Neural cell (in vitro differentiated cells): Measurements from ENCODE around the gene EP400. TPM values are rescaled to one million over a fixed set of nuclear protein-coding genes. Genes with fewer than 3 reads are reported as not detected.

ENCODE experiments used
- H2AFZ ChIP-seq: fragments of 200-600, 300-800 bp; sonication (generic), shearing (Covaris generic); 2 replicates; pipeline ENCODE4 v1.6.0; 2014; ENCODE audit warnings: low read depth, mild to moderate bottlenecking, antibody characterized with exemption, low read length, moderate library complexity
- H3F3A ChIP-seq: fragments of 200-600 bp; shearing (Covaris generic); 2 replicates; pipeline ENCODE4 v1.6.1; 2016; ENCODE audit warnings: mild to moderate bottlenecking, moderate library complexity, mixed read lengths, antibody characterized with exemption, low read length; ENCODE audit not compliant: insufficient read depth, poor library complexity, severe bottlenecking
- H3K27ac ChIP-seq: fragments of 200-600, 300-800 bp; sonication (generic), shearing (Covaris generic); 2 replicates; pipeline ENCODE4 v1.5.1; 2014; ENCODE audit warnings: mild to moderate bottlenecking, low read length, moderate library complexity
- H3K27me3 ChIP-seq: fragments of 300-800, 200-600 bp; sonication (generic), shearing (Covaris generic); 2 replicates; pipeline ENCODE4 v1.6.0; 2014; ENCODE audit warnings: mild to moderate bottlenecking, low read depth, low read length, moderate library complexity; ENCODE audit not compliant: insufficient read depth
- H3K36me3 ChIP-seq: fragments of 300-800, 200-600 bp; sonication (generic), shearing (Covaris generic); 2 replicates; pipeline ENCODE4 v1.5.1; 2014; ENCODE audit warnings: mild to moderate bottlenecking, antibody characterized with exemption, low read length, moderate library complexity; ENCODE audit not compliant: insufficient read depth
- H3K4me2 ChIP-seq: fragments of 300-800, 200-600 bp; sonication (generic), shearing (Covaris generic); 2 replicates; pipeline ENCODE4 v1.6.0; 2014; ENCODE audit warnings: mild to moderate bottlenecking, low read length
- H3K4me3 ChIP-seq: fragments of 300-800, 200-600 bp; sonication (generic), shearing (Covaris generic); 2 replicates; pipeline ENCODE4 v1.5.1; 2014; ENCODE audit warnings: mild to moderate bottlenecking, low read length, moderate library complexity
- H3K79me2 ChIP-seq: fragments of 200-600 bp; shearing (Covaris generic); replicated peaks from 2 replicates; pipeline ENCODE4 v1.6.0; 2014; ENCODE audit warnings: mild to moderate bottlenecking, low read length, moderate library complexity; ENCODE audit not compliant: insufficient read depth
- H3K9ac ChIP-seq: fragments of 300-800, 200-600 bp; sonication (generic), shearing (Covaris generic); 2 replicates; pipeline ENCODE4 v1.6.1; 2016; ENCODE audit warnings: mild to moderate bottlenecking, low read length, mixed read lengths
- H3K9me2 ChIP-seq: fragments of 200-600 bp; shearing (Covaris generic); 2 replicates; pipeline ENCODE4 v1.6.1; 2016; ENCODE audit warnings: mild to moderate bottlenecking, low read length, mixed read lengths; ENCODE audit not compliant: insufficient read depth
- H3K9me3 ChIP-seq: fragments of 200-600, 300-800 bp; sonication (generic), shearing (Covaris generic); 2 replicates; pipeline ENCODE4 v1.6.1; 2016; ENCODE audit warnings: mild to moderate bottlenecking, mixed run types, low read length, moderate library complexity, mixed read lengths
- H4K20me1 ChIP-seq: fragments of 200-600 bp; shearing (Covaris generic); 2 replicates; pipeline ENCODE4 v1.6.1; 2016; ENCODE audit warnings: mild to moderate bottlenecking, mixed run types; ENCODE audit not compliant: insufficient read depth
- EP300 ChIP-seq: fragments of 450-650 bp; conservative IDR thresholded peaks from 2 replicates; pipeline ENCODE4 v1.6.1; 2014; ENCODE audit warnings: antibody characterized with exemption, mild to moderate bottlenecking, moderate library complexity; ENCODE audit not compliant: poor library complexity, severe bottlenecking
- EZH2 ChIP-seq: fragments of 200-600, 300-800 bp; shearing (Covaris generic), sonication (generic); IDR thresholded peaks from 2 replicates; pipeline ENCODE4 v1.6.1; 2014; ENCODE audit warnings: antibody characterized with exemption, low read length, borderline replicate concordance, mild to moderate bottlenecking; ENCODE audit not compliant: insufficient read depth, poor library complexity, severe bottlenecking
- MXI1 ChIP-seq: fragments of 450-650 bp; conservative IDR thresholded peaks from 2 replicates; pipeline ENCODE4 v1.6.1; 2014; ENCODE audit warnings: antibody characterized with exemption, mild to moderate bottlenecking; ENCODE audit not compliant: poor library complexity, severe bottlenecking
- POLR2AphosphoS5 ChIP-seq: IDR thresholded peaks from 2 replicates; pipeline ENCODE4 v1.6.1; 2012
- RAD21 ChIP-seq: fragments of 450-650 bp; conservative IDR thresholded peaks from 2 replicates; pipeline ENCODE4 v1.6.1; 2014; ENCODE audit warnings: antibody characterized with exemption, mild to moderate bottlenecking, moderate library complexity
- SMC3 ChIP-seq: fragments of 450-650 bp; conservative IDR thresholded peaks from 2 replicates; pipeline ENCODE4 v1.6.1; 2014; ENCODE audit warnings: antibody characterized with exemption, mild to moderate bottlenecking, moderate library complexity; ENCODE audit not compliant: poor library complexity
- TAF1 ChIP-seq: IDR thresholded peaks from 2 replicates; pipeline ENCODE4 v1.6.1; 2012; ENCODE audit warnings: low read depth
- polyA plus RNA-seq: library from polyadenylated mRNA; depleted of rRNA; stranded (reverse); fragments of >200 nt; gene quantifications from 2 replicates; pipeline ENCODE4 v1.2.3, GENCODE V29; 2014
- TF ChIP-seq, protein P1 (sequence below): IDR thresholded peaks from 2 replicates; pipeline ENCODE4 v1.6.1; 2012; ENCODE audit warnings: borderline replicate concordance
- TF ChIP-seq, protein P2 (sequence below): fragments of 450-650 bp; IDR thresholded peaks from 2 replicates; pipeline ENCODE4 v1.5.1; 2014; ENCODE audit warnings: antibody characterized with exemption, mild to moderate bottlenecking, moderate library complexity; ENCODE audit not compliant: poor library complexity, severe bottlenecking

EP400 gene
- polyA plus RNA-seq, 1 donor from 2014 or later, result 19.4 TPM

DNA sequence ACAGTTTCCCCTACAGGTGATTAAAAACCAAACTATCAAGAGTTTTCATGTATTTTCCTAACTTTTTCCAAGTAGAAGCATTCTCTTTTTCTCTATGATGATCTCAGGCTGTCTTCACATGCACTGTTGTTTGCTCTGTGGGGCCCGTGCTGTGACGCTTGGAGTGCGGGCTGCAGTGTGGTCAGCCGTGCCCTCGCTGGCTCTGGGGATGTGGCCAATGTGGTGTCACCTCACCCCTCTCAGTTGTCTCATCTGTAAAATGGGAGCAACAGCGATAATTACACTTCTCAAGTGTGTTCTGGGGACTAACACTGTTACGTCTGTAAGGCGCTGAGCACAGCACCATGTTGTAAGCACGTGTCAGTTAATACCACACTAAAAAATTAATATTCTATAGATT lies 165.8 kb downstream of the EP400 start:
- no peaks in the 10 kb centered on the region for H4K20me1 ChIP-seq
- H2AFZ ChIP-seq, result no peak overlapping the region
- H3K9me2 ChIP-seq, result no peaks in the 10 kb centered on the region
- H3K27ac ChIP-seq, result no peak overlapping the region
- H3K4me2 ChIP-seq, result no peak overlapping the region
- H3K27me3 ChIP-seq, result no peaks in the 10 kb centered on the region
- no peaks in the 10 kb centered on the region for H3K79me2 ChIP-seq
- no peaks in the 10 kb centered on the region for H3K36me3 ChIP-seq
- no peak overlapping the region for H3K9ac ChIP-seq
- H3K9me3 ChIP-seq, result no peaks in the 10 kb centered on the region
- no peaks in the 10 kb centered on the region for H3F3A ChIP-seq
- TF ChIP-seq POLR2AphosphoS5, result no peak
- no peak for TF ChIP-seq TAF1
- TF ChIP-seq, protein P1, sequence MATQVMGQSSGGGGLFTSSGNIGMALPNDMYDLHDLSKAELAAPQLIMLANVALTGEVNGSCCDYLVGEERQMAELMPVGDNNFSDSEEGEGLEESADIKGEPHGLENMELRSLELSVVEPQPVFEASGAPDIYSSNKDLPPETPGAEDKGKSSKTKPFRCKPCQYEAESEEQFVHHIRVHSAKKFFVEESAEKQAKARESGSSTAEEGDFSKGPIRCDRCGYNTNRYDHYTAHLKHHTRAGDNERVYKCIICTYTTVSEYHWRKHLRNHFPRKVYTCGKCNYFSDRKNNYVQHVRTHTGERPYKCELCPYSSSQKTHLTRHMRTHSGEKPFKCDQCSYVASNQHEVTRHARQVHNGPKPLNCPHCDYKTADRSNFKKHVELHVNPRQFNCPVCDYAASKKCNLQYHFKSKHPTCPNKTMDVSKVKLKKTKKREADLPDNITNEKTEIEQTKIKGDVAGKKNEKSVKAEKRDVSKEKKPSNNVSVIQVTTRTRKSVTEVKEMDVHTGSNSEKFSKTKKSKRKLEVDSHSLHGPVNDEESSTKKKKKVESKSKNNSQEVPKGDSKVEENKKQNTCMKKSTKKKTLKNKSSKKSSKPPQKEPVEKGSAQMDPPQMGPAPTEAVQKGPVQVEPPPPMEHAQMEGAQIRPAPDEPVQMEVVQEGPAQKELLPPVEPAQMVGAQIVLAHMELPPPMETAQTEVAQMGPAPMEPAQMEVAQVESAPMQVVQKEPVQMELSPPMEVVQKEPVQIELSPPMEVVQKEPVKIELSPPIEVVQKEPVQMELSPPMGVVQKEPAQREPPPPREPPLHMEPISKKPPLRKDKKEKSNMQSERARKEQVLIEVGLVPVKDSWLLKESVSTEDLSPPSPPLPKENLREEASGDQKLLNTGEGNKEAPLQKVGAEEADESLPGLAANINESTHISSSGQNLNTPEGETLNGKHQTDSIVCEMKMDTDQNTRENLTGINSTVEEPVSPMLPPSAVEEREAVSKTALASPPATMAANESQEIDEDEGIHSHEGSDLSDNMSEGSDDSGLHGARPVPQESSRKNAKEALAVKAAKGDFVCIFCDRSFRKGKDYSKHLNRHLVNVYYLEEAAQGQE, result no peak
- no peak for TF ChIP-seq RAD21
- TF ChIP-seq, protein P2, sequence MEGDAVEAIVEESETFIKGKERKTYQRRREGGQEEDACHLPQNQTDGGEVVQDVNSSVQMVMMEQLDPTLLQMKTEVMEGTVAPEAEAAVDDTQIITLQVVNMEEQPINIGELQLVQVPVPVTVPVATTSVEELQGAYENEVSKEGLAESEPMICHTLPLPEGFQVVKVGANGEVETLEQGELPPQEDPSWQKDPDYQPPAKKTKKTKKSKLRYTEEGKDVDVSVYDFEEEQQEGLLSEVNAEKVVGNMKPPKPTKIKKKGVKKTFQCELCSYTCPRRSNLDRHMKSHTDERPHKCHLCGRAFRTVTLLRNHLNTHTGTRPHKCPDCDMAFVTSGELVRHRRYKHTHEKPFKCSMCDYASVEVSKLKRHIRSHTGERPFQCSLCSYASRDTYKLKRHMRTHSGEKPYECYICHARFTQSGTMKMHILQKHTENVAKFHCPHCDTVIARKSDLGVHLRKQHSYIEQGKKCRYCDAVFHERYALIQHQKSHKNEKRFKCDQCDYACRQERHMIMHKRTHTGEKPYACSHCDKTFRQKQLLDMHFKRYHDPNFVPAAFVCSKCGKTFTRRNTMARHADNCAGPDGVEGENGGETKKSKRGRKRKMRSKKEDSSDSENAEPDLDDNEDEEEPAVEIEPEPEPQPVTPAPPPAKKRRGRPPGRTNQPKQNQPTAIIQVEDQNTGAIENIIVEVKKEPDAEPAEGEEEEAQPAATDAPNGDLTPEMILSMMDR, result no peak
- TF ChIP-seq MXI1, result no peak
- no peak for TF ChIP-seq EZH2
- TF ChIP-seq EP300, result no peak
- TF ChIP-seq SMC3, result no peak
- H3K4me3 ChIP-seq, result no peak overlapping the region

DNA sequence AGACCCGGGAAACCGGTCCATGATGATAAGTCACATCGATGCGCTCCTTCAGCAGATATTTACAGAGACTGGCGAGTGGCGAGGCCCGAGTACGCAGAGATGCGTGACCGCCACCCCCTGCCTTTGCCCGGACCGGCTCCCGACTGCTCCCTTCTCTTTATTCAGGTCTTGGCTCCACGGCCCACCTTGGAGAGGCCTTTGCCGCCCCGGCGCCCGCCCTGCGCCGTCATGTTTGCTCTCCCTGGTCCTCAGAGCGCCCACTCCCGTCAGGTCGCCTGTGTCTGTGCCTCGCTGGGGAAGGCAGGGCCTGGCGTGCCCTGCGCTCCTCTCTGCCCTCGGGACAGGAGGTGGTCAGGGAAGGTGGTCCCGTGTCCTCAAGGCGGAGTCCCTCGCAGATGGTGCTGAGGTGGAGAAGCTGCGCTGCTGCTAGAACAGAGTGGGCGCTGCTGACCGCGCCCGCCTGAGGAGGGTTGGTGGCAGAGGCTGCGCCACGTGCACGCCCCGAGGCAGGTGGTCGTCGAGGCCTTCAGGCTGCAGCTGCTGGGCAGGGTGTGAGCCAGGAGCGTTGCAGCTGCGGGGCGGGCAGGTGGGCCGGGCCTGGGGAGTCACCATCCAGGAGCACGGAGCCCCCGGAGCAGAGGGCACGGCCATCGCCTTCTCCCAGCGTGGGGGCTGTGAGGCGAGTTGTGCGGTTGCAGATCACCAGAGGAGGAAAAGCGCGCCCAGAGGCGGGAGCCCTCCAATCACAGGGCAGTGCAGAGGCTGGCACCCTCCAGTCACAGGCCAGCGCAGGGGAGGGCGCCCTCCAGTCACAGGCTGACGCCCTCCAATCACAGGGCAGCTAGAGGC lies 167.2 kb downstream of the EP400 start:
- Histone ChIP-seq H3K4me2 (no peak overlapping the region), H2AFZ (no peak overlapping the region), H3K36me3 (no peaks in the 10 kb centered on the region), H3K9ac (no peak overlapping the region), H3K79me2 (no peaks in the 10 kb centered on the region), H3K9me2 (no peaks in the 10 kb centered on the region), H3F3A (no peaks in the 10 kb centered on the region), H3K9me3 (no peaks in the 10 kb centered on the region), H4K20me1 (no peaks in the 10 kb centered on the region), H3K27ac (no peak overlapping the region), H3K27me3 (no peaks in the 10 kb centered on the region), H3K4me3 (no peak overlapping the region)
- no peak for TF ChIP-seq SMC3
- TF ChIP-seq RAD21, result no peak
- no peak for TF ChIP-seq EP300
- no peak for TF ChIP-seq EZH2
- no peak for TF ChIP-seq POLR2AphosphoS5
- TF ChIP-seq, protein P1, result no peak
- no peak for TF ChIP-seq TAF1
- no peak for TF ChIP-seq MXI1
- TF ChIP-seq, protein P2, result no peak
